GM21447 (cell line): ENCODE results near the gene MMP14.
A peak's percentile ranks its signal among the peaks of the same experiment; 100 is the strongest.
"Not testable (repeated sequence)": the region's sequence is repeated elsewhere in the genome, so short reads cannot be mapped to it uniquely, and the experiment has no call there.

Source experiments
- ATAC-seq: cut with Tn5 transposase; IDR thresholded peaks from one replicate; pipeline ENCODE4 v1.9.1; 2021; ENCODE audit not compliant: unreplicated experiment

MMP14 gene

DNA sequence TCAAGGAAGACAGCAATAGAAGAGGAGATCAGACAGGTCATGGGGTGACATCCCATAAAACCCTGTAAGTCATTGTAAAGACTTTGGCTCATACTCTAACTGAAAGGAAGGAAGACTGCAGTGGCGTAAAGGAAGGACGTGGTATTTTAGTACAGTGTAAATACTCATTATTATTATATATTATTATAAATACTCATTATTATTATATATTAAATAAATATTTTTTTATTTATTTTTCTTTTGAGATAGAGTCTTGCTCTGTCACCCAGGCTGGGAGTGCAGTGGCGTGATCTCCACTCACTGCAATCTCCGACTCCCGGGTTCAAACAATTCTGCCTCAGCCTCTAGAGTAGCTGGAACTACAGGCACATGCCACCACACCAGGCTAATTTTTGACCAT lies 20.0 kb downstream of the MMP14 start:
- ATAC-seq = no peak

DNA sequence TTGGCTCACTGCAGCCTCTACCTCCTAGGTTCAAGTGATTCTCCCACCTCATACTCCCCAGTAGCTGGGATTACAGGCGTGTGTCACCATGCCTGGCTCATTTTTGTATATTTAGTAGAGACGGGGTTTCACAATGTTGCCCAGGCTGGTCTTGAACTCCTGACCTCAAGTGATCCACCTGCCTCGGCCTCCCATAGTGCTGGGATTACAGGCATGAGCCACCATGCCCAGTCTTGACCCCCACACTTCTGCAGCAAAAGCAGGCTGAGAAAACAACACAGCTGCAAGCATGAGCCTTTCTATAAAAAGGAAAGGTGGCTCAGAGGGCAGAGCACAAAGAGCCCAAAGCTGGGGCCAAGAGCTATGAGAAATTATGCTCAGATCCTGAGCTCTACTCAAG lies 24.0 kb downstream of the MMP14 start:
- not testable (repeated sequence) for ATAC-seq

DNA sequence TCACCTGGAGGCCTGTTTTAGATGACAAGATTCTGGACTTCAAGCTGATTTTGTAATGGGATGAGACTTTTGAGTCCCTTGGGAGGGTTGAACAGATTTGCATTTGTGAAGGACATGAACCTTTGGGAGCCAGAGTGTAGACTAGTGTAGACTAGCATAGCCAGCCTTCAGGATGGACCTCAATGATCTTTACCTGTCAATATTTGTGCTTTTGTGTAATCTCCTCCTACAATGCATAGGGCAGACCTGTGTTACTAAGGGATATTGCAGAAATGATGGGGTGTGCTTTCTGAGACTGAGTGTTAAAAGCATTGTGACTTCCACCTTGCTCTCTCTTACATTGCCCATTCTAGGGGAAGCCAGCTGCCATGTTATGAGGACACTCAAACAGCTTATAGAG lies 25.3 kb downstream of the MMP14 start:
- no peak for ATAC-seq

DNA sequence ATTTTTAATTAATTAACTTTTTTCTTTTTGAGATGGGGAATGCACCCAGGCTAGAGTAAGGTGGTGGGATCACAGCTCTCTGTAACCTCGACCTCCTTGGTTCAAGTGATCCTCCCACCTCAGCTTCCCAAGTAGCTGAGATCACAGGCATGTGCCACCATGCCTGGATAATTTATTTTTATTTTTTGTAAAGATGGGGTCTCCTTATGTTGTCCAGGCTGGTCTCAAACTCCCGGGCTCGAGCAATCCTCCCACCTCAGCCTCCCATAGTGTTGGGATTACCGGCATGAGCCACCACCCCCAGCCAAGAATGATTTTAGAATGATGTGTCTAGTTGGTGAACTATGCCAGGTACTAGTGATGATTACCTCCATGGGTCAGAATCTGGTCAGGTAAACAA lies 28.6 kb downstream of the MMP14 start:
- no peak for ATAC-seq

DNA sequence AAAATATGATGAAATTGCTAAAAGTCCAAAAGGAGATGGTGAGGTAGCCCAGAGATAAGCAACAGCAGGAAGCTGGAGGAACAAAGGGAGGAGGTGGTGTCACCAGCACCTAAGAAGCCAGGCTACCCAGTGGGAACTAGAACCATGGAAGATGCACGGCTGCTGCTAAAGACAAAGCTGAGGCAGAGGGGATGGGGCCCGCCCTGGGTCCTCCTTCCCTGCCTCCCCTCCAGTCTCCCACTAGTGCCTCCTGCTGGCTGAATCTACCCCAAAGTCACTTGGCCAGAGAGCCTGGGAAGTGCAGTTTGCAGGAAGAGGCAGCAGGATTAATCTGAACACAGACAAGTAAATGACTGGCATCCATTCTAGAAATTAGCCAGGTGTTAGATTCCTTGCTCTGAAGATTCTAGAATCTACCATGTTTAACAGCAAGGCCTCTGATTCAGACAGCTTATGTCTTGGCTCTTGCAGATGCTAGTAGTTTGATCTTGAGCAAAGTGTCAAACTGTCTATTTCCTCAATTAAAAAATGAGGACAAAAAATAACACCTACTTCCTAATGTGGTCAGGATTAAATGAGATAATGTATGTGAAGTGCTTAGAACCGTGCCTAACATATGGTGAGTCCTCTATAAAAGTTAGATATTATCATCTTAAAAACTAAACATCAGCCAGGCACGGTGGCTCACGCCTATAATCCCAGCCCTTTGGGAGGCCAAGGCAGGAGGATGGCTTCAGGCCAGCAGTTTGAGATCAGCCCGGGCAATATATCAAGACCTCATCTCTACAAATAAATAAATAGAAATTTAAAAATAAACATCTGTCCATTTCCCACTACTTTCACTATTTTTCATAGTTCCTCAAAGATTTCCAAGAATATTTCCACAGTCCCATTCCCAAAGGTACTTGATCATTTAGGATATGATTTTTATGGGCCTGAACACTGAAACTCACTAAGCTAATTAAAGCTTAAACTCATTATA lies 29.3 kb downstream of the MMP14 start:
- no peak for ATAC-seq

DNA sequence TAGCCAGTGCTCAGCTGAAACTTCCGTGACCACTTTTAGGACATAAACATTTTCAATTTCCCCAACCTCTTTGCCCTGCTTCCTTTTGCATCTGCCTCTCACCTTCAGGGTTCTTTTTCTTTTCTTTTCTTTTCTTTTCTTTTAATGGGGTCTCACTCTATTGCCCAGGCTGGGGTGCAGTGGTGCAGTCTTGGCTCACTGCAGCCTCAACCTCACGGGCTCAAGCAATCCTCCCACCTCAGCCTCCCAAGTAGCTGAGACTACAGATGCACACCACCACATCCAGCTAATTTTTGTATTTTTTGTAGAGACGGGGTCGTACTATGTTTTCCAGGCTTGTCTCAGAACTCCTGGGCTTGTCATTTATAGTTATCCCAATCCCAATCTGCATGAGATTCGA lies 30.5 kb downstream of the MMP14 start:
- ATAC-seq = no peak

DNA sequence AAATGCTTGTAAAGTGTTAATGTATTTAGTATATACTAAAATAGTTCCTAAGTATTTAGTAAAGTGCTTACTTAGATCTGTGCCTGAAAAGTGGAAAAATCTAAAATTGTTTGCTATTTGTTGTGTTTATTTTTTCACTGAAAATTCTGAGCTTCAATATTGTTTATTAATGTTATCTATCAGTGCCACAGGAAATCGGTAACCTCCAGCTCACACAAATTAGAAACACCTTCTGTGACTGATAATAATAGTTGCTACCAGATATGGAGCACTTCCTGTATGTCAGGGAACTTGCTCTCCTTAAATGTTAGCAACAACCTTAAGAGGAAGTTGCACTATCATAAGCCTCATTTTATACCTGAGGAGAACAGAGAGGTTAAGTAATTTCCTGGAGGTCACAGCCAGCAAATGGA lies 34.4 kb downstream of the MMP14 start:
- peak; percentile 50 for ATAC-seq

DNA sequence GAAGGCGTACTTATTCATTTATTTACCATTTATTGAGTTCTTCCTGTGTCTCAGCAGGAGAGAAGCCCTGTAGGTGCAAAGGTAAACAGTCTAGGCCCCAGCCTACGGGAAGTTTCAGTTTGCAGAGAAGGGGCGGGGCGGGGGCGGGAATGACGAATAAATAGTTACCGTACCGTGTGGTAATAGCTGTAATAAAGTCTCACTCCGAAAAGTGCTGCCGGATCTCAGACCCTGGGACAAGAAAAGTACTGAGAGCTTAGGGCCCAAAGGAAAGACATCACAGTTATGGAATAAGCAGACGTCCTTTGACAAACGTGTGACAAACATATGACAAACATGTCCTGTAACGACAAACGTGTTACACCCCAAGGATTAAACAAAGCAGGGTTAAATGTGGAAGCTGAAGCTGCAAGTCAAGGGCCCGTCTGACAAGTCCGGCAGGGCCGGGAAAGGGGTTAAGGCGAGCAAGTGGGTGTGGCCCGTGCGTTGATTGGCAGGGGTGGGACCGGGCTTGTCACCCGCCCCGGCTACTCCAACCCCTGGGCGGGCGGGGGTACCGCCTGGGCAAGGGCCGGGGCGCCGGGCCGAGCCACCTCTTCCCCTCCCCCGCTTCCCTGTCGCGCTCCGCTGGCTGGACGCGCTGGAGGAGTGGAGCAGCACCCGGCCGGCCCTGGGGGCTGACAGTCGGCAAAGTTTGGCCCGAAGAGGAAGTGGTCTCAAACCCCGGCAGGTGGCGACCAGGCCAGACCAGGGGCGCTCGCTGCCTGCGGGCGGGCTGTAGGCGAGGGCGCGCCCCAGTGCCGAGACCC lies 35.0 kb downstream of the MMP14 start, which contains the start of gene LRP10:
TSS of gene LRP10 (plus strand) at position 517 of the 809 bp plus-strand sequence. CDS start 564 bp downstream, outside the sequence.
- ATAC-seq = peak; percentile 74

DNA sequence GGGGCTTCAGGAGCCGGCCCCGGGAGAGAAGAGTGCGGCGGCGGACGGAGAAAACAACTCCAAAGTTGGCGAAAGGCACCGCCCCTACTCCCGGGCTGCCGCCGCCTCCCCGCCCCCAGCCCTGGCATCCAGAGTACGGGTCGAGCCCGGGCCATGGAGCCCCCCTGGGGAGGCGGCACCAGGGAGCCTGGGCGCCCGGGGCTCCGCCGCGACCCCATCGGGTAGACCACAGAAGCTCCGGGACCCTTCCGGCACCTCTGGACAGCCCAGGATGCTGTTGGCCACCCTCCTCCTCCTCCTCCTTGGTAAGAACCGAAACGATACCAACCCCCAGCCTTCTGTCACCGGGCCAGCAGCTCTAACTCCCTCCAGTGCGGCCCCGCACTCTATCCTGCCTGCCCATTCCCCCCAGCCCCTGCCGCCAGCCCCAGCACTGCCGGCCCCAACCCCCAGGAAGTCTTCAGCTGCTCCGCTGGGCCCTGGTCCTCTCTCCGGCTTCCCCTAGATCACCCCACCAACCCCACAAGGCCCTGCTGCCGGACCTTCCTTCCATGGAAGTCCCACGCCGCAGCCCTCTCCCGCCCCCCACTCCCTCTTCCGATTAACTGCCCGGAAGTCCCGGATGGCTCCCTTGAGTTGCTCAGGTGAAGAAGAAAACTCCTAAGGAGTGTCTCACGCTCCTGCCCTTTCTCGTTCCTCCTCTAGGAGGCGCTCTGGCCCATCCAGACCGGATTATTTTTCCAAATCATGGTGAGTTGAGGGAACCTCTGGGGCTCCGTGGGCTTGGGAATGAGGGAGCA lies 35.8 kb downstream of the MMP14 start:
- peak; percentile 31 for ATAC-seq

DNA sequence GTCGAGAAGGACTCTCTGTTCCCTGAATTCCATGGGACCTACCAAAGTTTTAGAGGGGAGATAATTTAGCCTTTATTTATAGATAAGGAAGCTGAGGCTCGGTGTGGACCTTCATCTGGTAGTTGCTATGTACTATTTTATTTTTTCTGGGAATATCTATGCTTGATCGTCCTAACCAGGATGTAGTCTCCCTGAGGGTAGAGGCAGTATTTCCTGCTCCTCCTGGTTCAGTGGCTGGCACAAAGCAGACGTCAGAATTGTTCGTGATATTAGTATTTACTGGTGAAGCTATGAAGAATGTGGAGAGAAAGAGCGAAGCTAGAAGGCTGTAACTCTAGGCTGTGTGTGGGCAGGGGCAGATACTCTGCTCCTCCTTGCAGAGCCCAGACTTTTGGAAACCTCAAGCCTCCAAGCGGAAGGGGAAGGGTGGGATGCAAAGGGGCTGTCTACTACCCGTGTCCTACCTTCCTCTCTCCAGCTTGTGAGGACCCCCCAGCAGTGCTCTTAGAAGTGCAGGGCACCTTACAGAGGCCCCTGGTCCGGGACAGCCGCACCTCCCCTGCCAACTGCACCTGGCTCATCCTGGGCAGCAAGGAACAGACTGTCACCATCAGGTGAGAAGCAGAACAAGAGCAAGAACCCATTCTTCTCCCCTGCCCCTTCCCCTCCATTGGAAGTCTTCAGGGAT lies 36.6 kb downstream of the MMP14 start:
- ATAC-seq = no peak

DNA sequence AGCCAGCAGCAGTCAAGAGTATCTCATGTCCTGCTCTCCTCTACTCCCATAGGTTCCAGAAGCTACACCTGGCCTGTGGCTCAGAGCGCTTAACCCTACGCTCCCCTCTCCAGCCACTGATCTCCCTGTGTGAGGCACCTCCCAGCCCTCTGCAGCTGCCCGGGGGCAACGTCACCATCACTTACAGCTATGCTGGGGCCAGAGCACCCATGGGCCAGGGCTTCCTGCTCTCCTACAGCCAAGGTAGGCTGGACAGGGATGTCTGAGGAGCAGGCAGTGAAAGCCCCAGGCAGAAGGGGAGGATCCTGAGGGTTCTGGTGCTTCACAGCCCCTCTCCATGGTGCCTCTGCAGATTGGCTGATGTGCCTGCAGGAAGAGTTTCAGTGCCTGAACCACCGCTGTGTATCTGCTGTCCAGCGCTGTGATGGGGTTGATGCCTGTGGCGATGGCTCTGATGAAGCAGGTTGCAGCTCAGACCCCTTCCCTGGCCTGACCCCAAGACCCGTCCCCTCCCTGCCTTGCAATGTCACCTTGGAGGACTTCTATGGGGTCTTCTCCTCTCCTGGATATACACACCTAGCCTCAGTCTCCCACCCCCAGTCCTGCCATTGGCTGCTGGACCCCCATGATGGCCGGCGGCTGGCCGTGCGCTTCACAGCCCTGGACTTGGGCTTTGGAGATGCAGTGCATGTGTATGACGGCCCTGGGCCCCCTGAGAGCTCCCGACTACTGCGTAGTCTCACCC lies 38.8 kb downstream of the MMP14 start:
- ATAC-seq = no peak

DNA sequence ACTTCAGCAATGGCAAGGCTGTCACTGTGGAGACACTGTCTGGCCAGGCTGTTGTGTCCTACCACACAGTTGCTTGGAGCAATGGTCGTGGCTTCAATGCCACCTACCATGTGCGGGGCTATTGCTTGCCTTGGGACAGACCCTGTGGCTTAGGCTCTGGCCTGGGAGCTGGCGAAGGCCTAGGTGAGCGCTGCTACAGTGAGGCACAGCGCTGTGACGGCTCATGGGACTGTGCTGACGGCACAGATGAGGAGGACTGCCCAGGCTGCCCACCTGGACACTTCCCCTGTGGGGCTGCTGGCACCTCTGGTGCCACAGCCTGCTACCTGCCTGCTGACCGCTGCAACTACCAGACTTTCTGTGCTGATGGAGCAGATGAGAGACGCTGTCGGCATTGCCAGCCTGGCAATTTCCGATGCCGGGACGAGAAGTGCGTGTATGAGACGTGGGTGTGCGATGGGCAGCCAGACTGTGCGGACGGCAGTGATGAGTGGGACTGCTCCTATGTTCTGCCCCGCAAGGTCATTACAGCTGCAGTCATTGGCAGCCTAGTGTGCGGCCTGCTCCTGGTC lies 39.4 kb downstream of the MMP14 start:
- no peak for ATAC-seq

DNA sequence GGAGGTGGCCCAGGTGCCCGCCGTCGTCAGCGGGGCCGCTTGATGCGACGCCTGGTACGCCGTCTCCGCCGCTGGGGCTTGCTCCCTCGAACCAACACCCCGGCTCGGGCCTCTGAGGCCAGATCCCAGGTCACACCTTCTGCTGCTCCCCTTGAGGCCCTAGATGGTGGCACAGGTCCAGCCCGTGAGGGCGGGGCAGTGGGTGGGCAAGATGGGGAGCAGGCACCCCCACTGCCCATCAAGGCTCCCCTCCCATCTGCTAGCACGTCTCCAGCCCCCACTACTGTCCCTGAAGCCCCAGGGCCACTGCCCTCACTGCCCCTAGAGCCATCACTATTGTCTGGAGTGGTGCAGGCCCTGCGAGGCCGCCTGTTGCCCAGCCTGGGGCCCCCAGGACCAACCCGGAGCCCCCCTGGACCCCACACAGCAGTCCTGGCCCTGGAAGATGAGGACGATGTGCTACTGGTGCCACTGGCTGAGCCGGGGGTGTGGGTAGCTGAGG lies 40.7 kb downstream of the MMP14 start:
- ATAC-seq = no peak

DNA sequence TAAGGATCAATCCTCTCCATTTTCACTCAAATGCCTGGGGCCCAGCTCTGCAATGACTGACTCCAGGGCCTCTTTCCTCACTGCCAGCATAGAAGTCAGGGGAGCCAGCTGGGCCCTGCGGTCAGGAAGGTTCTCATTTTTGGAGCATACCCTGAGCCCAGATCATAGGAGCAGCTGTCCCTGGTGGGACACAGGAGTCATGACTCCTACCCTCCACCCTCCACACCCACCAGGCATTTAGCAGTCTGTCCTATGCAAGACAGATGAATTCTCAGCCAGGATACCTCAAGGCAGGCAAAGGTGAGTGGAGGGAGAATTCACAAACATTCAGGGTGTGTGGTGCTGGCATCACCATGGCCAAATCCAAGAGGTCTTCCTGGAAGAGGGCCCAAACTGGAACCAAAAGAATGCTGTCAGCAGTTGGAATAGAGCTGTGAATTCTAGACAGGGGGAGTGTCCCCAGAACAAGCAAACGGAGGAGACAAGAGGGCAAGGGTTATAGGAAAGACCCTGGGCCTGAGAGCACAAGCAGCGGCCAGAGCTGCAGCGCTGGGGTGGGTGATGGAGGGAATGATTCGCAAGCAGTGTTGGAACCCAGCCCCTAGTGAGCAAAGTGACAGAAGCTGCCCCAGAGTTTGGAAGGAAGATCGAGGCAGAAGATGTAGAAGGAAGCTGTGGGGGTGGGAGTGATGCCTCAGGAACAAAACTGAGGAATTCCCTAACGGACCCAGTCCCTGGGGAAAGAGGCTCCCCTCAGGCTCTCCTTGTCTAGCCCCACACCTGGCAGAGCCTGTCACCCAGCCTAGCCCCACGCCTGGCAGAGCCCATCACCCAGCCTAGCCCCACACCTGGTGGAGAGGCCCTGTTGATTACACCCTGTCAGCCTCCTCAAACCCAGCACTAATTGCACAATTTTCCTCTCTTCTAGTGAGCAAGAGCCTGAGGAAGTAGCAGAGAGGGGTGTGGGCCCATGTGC lies 42.2 kb downstream of the MMP14 start:
- ATAC-seq = no peak

DNA sequence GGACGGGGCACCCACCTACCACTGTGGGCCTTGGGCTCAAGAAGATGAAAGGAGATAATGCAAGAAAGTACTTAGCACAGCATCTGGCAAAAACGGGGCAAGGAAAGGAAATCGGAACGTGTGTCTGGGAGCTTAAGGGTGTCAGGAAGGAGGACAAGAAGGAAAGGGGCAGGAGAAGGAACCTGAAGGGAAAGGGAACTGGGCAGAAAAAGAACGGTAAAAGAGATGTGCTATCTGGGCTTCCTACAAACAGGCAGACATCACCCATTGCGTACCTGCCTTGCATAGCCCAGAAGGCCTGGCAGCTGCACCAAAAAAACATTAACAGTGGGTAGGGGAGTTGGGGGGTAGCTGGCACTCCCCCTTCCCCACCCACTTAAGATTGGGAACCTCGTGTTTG lies 45.7 kb downstream of the MMP14 start:
- no peak for ATAC-seq

DNA sequence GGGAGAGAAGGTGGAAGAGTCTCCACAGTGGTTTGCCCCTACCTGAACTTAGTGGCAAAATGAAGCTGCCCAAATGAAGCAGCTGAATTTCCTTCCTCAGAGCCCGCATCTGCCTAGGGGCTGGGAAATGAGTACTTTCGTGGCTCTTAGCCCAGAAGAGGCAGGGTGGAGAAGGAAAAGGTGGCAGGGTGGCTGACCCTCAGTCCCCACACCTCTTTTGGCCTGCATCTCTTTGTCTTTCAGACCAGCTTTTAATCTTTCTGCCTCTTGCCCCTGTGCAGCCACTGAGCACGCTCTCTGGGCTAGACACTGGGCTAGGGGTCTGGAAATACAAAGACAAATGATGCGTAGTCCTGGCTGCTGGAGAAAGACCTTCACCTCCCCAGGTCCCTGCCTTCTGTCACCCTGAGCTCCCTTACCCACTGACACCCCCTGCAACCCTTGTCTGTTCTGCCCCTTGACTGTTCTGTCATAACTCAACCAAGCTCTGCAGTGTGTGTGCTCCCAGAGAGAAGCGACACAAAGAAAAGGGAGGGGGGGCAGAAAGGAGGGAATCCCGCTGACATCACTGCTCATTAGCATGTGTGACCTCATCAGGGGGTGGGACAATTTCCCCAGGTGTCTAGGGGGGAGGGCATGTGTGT lies 46.3 kb downstream of the MMP14 start:
- no peak for ATAC-seq

DNA sequence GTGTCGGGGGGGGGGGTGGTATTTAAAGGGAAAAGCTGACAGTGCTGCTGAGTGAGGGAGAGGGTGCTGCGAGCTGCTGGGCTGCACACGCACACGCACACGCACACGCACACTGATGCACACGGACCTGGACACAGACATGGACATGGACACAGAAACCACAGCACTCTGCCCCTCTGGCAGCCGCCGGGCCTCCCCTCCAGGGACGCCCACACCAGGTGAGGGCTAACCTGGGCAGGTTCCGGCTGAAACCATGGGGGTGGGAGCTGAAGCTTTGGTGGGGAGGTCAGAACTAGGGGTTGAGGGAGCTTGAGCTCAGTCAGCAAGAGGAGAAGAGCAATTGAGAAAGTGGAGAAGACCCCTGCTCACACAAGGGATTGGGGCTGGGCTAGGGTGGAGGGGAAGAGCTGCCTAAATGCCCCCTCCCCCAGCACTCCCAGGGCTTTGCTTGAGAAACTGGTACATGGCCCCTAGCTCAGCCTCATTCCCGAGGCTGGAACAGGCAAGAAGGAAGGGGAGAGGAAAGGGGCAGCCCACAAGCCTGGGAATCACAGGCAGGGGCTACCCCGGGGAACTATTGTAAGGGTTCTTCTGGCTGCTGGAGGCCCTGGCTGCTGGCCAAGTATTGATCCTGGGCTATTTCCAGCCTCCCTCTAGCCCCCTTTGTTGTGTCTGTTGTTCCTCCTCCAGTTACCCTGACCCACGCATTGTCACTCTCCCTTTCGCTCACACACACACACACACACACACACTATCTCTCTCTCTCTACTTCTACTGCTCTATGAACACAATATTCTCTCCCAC lies 47.0 kb downstream of the MMP14 start, which contains the start of gene REM2:
TSS of gene REM2 (plus strand) at position 50 of the 804 bp plus-strand sequence. CDS start at position 116, 66 bp downstream.
- no peak for ATAC-seq
